NCI-H1417 (cell line): ENCODE measurements around the gene TMEM45A.
"Not testable (repeated sequence)": the region's sequence is repeated elsewhere in the genome, so short reads cannot be mapped to it uniquely, and the experiment has no call there.

Source experiments
- DNase-seq, 3 experiments: peaks; one replicate each; lab custom pipeline; 2025; lab: John Stamatoyannopoulos, UW

TMEM45A gene

GRCh38 chr3:100533176-100533575 lies 40.8 kb downstream of the TMEM45A start:
- DNase-seq, result no peak

- no peak for DNase-seq
Observed at GRCh38 chr3:100535610-100535943, 43.2 kb downstream of the TMEM45A start.

- DNase-seq, result no peak
Observed at GRCh38 chr3:100536093-100536492, 43.7 kb downstream of the TMEM45A start.

GRCh38 chr3:100537646-100538338 lies 45.4 kb downstream of the TMEM45A start:
- DNase-seq, result no peak

GRCh38 chr3:100538339-100538706 lies 45.9 kb downstream of the TMEM45A start:
- no peak for DNase-seq

GRCh38 chr3:100540791-100541334 lies 48.4 kb downstream of the TMEM45A start:
- DNase-seq, result no peak

- DNase-seq, result not testable (repeated sequence)
Observed at GRCh38 chr3:100541428-100541827, 49.0 kb downstream of the TMEM45A start.

- no peak for DNase-seq
Observed at GRCh38 chr3:100545371-100545770, 53.0 kb downstream of the TMEM45A start.

GRCh38 chr3:100546020-100546744 lies 53.8 kb downstream of the TMEM45A start:
- DNase-seq, result no peak

GRCh38 chr3:100548053-100548452 lies 55.6 kb downstream of the TMEM45A start:
- peak; percentile 37 to 79 (median 54) for DNase-seq

- no peak for DNase-seq
Observed at GRCh38 chr3:100553618-100554372, 61.4 kb downstream of the TMEM45A start.

GRCh38 chr3:100554373-100554676 lies 61.9 kb downstream of the TMEM45A start:
- no peak for DNase-seq

- DNase-seq, result no peak
Observed at GRCh38 chr3:100556673-100557310, 64.4 kb downstream of the TMEM45A start.

GRCh38 chr3:100558233-100558632 lies 65.8 kb downstream of the TMEM45A start:
- no peak for DNase-seq

GRCh38 chr3:100560426-100560825 lies 68.0 kb downstream of the TMEM45A start:
- no peak for DNase-seq

- no peak for DNase-seq
Observed at GRCh38 chr3:100561459-100562158, 69.2 kb downstream of the TMEM45A start.

GRCh38 chr3:100562224-100562857 lies 69.9 kb downstream of the TMEM45A start:
- no peak for DNase-seq

GRCh38 chr3:100563228-100563627 lies 70.8 kb downstream of the TMEM45A start:
- DNase-seq, result no peak

- no peak for DNase-seq
Observed at GRCh38 chr3:100563652-100564211, 71.3 kb downstream of the TMEM45A start.

- DNase-seq, result no peak
Observed at GRCh38 chr3:100570811-100571210, 78.4 kb downstream of the TMEM45A start.

- no peak for DNase-seq
Observed at GRCh38 chr3:100574536-100574935, 82.1 kb downstream of the TMEM45A start.
